ENCODE results near the gene STKLD1. TPM values are rescaled to one million over a fixed set of nuclear protein-coding genes. Genes with fewer than 3 reads are reported as not detected.

The STKLD1 gene
- total and polyA plus RNA-seq, 2 donors (not counting 1 experiment from before 2014, with no cell fraction given): 0.18 to 1.1 TPM

DNA sequence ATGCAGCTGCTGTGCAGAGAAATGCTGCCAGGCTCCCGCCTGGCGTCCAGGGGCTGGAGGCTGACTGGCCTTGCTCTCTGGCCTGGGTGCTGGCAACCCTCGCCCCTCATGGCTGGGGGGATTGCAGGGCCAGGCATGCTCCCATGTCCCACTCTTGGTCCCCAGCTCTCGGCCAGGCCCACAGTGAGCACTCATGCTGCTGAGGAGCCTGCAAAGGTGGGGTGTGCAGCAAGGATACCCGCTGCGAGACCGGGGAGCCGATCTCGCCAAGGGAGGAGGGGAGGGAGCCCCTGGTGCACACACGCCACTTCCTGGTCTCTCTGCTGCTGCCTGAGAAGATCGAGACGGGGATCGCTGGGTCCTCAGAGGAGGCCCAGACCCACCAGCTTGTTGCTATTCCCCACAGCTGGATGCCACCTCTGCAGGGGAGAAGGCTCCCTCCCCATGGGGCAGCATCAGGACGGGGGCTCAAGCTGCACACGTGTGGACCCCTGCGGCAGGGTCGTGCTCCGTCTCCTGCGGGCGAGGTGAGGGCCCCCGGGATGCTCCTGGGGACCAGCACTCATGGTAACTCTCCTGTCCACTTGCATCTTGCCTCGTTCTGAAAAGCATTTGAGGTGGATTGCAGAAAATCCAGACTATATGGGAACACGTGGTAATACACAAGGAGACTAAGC is 69.3 kb downstream of the STKLD1 start:
- Mint-ChIP-seq H3K27ac (no peak overlapping the region), H3K9me3 (ENCODE audit: insufficient read depth) (no peaks in the 10 kb centered on the region), H3K4me1 (peaks cover 17% of the 10 kb centered on the region), H3K27me3 (no peaks in the 10 kb centered on the region), H3K4me3 (no peak overlapping the region)
- WGBS (ENCODE audit: insufficient coverage): 82% methylated on average over 23 of the region's 23 CpGs
- Histone ChIP-seq H3K79me2 (ENCODE audit: control insufficient read depth, insufficient read depth, low read length) (no peaks in the 10 kb centered on the region), H3K36me3 (replicated peaks in 1 of 2; ENCODE audit: control extremely low read depth in 1 of 2, control insufficient read depth in 1 of 2, extremely low read depth in 1 of 2, insufficient read depth in 2 of 2, low read length in 1 of 2) (no peaks in the 10 kb centered on the region), H2AFZ (ENCODE audit: insufficient read depth, low read depth, low read length, poor library complexity, severe bottlenecking) (no peak overlapping the region), H4K20me1 (ENCODE audit: control insufficient read depth, insufficient read depth, low read length, poor library complexity, severe bottlenecking) (no peaks in the 10 kb centered on the region), H3K27me3 (replicated peaks in 1 of 4; ENCODE audit: control extremely low read depth in 1 of 4, control insufficient read depth in 3 of 4, insufficient read depth in 4 of 4, low read length in 3 of 4) (no peaks in the 10 kb centered on the region), H3K9me3 (ENCODE audit: control extremely low read depth in 1 of 3, control insufficient read depth in 2 of 3, insufficient read depth in 1 of 3, low read length in 2 of 3) (peaks cover 0 to 9% (median 0%) of the 10 kb centered on the region in 3 donors), H3K27ac (ENCODE audit: low read length in 2 of 2) (no peak overlapping the region), H3K4me2 (replicated peaks; ENCODE audit: low read depth, low read length, poor library complexity, severe bottlenecking) (no peak overlapping the region), H3K4me3 (ENCODE audit: control extremely low read depth in 1 of 5, extremely low read depth in 1 of 5, insufficient read depth in 1 of 5, low read depth in 2 of 5, low read length in 4 of 5) (no peak overlapping the region), H3K9ac (ENCODE audit: low read length) (no peak overlapping the region), H3K4me1 (ENCODE audit: control insufficient read depth in 2 of 2, insufficient read depth in 2 of 2, low read length in 2 of 2) (peaks cover 16 to 19% of the 10 kb centered on the region in 2 donors)
- ChIA-PET POLR2A (no interaction called here), CTCF (no interaction called here)
- TF ChIP-seq EZH2 (IDR thresholded peaks at IDR 0.05; ENCODE audit: borderline replicate concordance, insufficient read depth, low read depth, low read length, poor library complexity, severe bottlenecking): no peak
- no peak for TF ChIP-seq CTCF (IDR thresholded peaks at IDR 0.05)
- ATAC-seq (ENCODE audit: low read depth): no peak
- no peak for DNase-seq
- intact Hi-C loops (cut with micrococcal nuclease): no loop called here

DNA sequence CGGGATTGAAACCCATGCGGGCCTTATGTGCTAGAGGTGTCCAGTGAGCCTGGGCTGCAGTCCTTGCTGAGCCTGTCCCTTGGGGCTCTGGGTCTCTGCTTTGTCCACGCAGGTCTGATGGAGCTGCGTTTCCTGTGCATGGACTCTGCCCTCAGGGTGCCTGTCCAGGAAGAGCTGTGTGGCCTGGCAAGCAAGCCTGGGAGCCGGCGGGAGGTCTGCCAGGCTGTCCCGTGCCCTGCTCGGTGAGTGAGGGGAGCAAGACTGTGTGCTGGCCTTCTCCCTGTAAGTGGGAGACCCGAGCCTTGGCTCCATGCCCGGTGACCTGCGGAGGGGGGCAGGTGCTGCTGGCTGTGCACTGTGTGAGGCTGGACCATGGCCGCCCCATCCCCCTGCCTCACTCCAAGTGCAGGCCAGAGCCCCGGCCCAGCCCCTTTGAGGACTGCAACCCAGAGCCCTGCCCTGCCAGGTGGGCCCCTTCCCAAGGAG is 72.4 kb downstream of the STKLD1 start:
- H2AFZ ChIP-seq (ENCODE audit: insufficient read depth, low read depth, low read length, poor library complexity, severe bottlenecking): no peak overlapping the region
- ATAC-seq (ENCODE audit: low read depth) (no peak), DNase-seq (no peak)
- no peaks in the 10 kb centered on the region for H3K9me3 ChIP-seq (ENCODE audit: control extremely low read depth in 1 of 3, control insufficient read depth in 2 of 3, insufficient read depth in 1 of 3, low read length in 2 of 3)
- ChIA-PET POLR2A (no interaction called here), CTCF (no interaction called here)
- TF ChIP-seq EZH2 (IDR thresholded peaks at IDR 0.05; ENCODE audit: borderline replicate concordance, insufficient read depth, low read depth, low read length, poor library complexity, severe bottlenecking): no peak
- TF ChIP-seq CTCF (IDR thresholded peaks at IDR 0.05): no peak
- Mint-ChIP-seq H3K9me3 (ENCODE audit: insufficient read depth) (no peaks in the 10 kb centered on the region), H3K4me1 (peaks cover 3% of the 10 kb centered on the region), H3K27me3 (peaks cover 3% of the 10 kb centered on the region), H3K4me3 (no peak overlapping the region), H3K27ac (no peak overlapping the region)
- H3K4me3 ChIP-seq (ENCODE audit: control extremely low read depth in 1 of 5, extremely low read depth in 1 of 5, insufficient read depth in 1 of 5, low read depth in 2 of 5, low read length in 4 of 5): no peak overlapping the region
- H4K20me1 ChIP-seq (ENCODE audit: control insufficient read depth, insufficient read depth, low read length, poor library complexity, severe bottlenecking): no peaks in the 10 kb centered on the region
- intact Hi-C loops (cut with micrococcal nuclease): no loop called here
- no peak overlapping the region for H3K27ac ChIP-seq (ENCODE audit: low read length in 2 of 2)
- H3K9ac ChIP-seq (ENCODE audit: low read length): no peak overlapping the region
- H3K36me3 ChIP-seq (replicated peaks in 1 of 2; ENCODE audit: control extremely low read depth in 1 of 2, control insufficient read depth in 1 of 2, extremely low read depth in 1 of 2, insufficient read depth in 2 of 2, low read length in 1 of 2): no peaks in the 10 kb centered on the region
- H3K27me3 ChIP-seq (replicated peaks in 1 of 4; ENCODE audit: control extremely low read depth in 1 of 4, control insufficient read depth in 3 of 4, insufficient read depth in 4 of 4, low read length in 3 of 4): no peaks in the 10 kb centered on the region
- WGBS (ENCODE audit: insufficient coverage): 96% methylated on average over 12 of the region's 13 CpGs
- H3K79me2 ChIP-seq (ENCODE audit: control insufficient read depth, insufficient read depth, low read length): no peaks in the 10 kb centered on the region
- no peak overlapping the region for H3K4me2 ChIP-seq (replicated peaks; ENCODE audit: low read depth, low read length, poor library complexity, severe bottlenecking)
- H3K4me1 ChIP-seq (ENCODE audit: control insufficient read depth in 2 of 2, insufficient read depth in 2 of 2, low read length in 2 of 2): no peaks in the 10 kb centered on the region
